Right atrium auricular region (tissue), 2 donors: ENCODE results near the gene AFM. TPM values are rescaled to one million over a fixed set of nuclear protein-coding genes. Genes with fewer than 3 reads are reported as not detected.

Experiments used
- DNase-seq: peaks from one replicate; pipeline ENCODE4 v3.0.0-alpha.2; 2019; ENCODE audit warnings: low spot score
- H3K27ac ChIP-seq, 2 donors: fragments of 200-600 bp; sonication (generic); 1 replicate in 1 of 2; 2 replicates in 1 of 2; pipeline ENCODE4 v1.5.1; 2016 to 2019
- H3K27me3 ChIP-seq, 2 donors: fragments of 200-600 bp; sonication (generic); one replicate each; pipeline versions ENCODE4 v1.5.1 to v1.6.0; 2017 to 2019
- H3K36me3 ChIP-seq: fragments of 200-600 bp; sonication (generic); one replicate; pipeline ENCODE4 v1.5.1; 2016
- H3K4me1 ChIP-seq, 2 donors: fragments of 200-600 bp; sonication (generic); one replicate each; pipeline versions ENCODE4 v1.5.1 to v1.6.0; 2017 to 2019
- H3K4me3 ChIP-seq, 2 donors: fragments of 200-600 bp; sonication (generic); 1 replicate in 1 of 2; 2 replicates in 1 of 2; pipeline ENCODE4 v1.5.1; 2017 to 2019; ENCODE audit warnings: mild to moderate bottlenecking in 1 of 2, moderate library complexity in 1 of 2
- H3K9me3 ChIP-seq, 2 donors: fragments of 200-600 bp; sonication (generic); one replicate each; pipeline ENCODE4 v1.5.1; 2019
- CTCF ChIP-seq, 2 donors: fragments of 200-600 bp; sonication (generic); IDR thresholded peaks; one replicate each; pipeline ENCODE4 v1.5.1; 2019; ENCODE audit warnings: antibody characterized with exemption in 2 of 2
- total RNA-seq, 2 donors: library from RNA; depleted of rRNA; stranded (reverse); fragments of >200 nt; gene quantifications; one replicate each; pipeline ENCODE4 v1.1.0, GENCODE V29; 2016

AFM gene
- total RNA-seq, 2 donors from 2014 or later = not detected

DNA sequence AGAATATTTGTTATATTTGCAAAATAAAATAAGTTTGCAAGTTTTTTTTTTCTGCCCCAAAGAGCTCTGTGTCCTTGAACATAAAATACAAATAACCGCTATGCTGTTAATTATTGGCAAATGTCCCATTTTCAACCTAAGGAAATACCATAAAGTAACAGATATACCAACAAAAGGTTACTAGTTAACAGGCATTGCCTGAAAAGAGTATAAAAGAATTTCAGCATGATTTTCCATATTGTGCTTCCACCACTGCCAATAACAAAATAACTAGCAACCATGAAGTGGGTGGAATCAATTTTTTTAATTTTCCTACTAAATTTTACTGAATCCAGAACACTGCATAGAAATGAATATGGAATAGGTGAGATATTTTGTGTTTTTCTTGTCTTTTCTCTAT, 45.6 kb upstream of the AFM start, which contains the start of gene AFP:
AFP (plus strand) TSS at position 238 of the 400 bp plus-strand sequence; CDS start at position 280, 42 bp downstream.
- Histone ChIP-seq H3K4me1 (no peaks in the 10 kb centered on the region), H3K4me3 (no peak within 1 kb of the TSS), H3K9me3 (no peaks in the 10 kb centered on the region), H3K27me3 (no peaks in the 10 kb centered on the region), H3K36me3 (no peaks in the 10 kb centered on the region), H3K27ac (no peak within 1 kb of the TSS)
- no peak for DNase-seq
- TF ChIP-seq CTCF (IDR thresholded peaks at IDR 0.05) = no peak

DNA sequence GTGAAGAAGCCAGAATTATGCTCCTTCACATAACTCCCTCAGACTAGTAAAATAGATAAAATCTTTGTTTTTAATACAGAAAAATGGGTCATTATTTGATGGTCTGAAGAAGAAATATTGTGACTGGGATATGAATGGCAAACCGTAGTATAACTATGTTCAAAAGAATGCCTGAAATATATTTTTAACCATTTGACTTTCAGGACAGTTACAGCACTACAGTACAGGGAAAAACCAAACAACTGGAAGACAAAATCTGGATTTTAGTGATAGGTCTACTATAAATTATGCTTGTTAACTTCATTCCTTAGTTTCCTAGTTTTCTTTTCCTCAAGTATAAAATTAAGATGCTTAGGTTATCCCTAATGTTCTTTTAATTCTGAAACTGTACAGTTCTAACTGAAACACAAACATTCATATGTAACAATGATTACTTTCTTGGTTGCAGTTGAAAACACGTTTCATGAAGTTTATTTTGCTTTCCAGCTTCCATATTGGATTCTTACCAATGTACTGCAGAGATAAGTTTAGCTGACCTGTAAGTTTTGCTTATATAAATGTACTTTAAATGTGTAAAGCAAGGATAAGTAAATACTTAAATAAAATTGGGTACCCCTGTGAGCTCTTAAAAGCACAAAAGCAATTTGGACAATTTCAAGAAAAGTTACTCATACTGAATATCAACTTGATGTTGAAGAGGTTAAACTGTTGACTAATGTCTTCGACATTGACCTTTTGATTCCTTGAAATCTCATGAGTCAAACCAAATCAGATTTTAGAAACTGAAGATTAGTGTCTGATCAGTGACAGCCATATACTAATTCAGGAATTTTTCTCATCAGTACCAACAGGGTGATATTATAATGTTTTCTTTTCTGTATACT, 44.6 kb upstream of the AFM start:
- Histone ChIP-seq H3K9me3 (no peaks in the 10 kb centered on the region), H3K4me1 (no peaks in the 10 kb centered on the region), H3K4me3 (no peak overlapping the region), H3K36me3 (no peaks in the 10 kb centered on the region), H3K27ac (no peak overlapping the region), H3K27me3 (no peaks in the 10 kb centered on the region)
- DNase-seq = no peak
- no peak for TF ChIP-seq CTCF (IDR thresholded peaks at IDR 0.05)

DNA sequence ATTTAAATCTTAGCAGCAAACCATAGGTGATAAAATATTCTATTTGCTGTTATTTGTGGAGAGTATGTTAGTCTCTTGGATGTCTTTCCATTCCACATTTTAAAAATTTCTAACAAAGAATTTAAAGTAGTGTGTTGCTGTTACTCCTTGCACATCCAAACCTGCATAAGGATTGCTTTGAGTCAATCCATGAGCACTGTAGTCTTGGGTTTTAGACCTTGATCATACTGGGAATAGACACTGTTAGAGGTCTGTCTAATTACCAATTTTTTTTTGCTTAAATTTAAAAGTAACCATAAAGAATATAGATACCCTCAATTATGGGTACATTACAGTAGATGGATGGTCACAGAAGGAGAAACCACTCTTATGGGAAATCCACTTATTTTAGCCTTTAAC, 44.0 kb upstream of the AFM start:
- no peak for DNase-seq
- no peaks in the 10 kb centered on the region for H3K27me3 ChIP-seq
- H3K36me3 ChIP-seq = no peaks in the 10 kb centered on the region
- H3K4me3 ChIP-seq = no peak overlapping the region
- no peaks in the 10 kb centered on the region for H3K4me1 ChIP-seq
- no peak for TF ChIP-seq CTCF (IDR thresholded peaks at IDR 0.05)
- H3K27ac ChIP-seq = no peak overlapping the region
- H3K9me3 ChIP-seq = no peaks in the 10 kb centered on the region

DNA sequence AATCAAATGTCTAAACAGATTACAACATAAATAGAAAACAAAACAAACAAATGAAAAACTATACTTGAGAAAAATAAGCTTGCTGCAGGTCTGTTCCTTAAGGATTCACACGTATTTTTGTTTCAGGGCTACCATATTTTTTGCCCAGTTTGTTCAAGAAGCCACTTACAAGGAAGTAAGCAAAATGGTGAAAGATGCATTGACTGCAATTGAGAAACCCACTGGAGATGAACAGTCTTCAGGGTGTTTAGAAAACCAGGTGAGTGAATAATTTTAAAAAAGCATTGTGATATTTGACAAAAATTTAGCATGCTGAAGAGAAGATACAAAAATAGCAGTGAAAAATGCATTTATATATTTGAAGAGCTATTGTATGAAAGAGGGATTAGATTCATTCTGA, 43.5 kb upstream of the AFM start:
- Histone ChIP-seq H3K4me1 (no peaks in the 10 kb centered on the region), H3K9me3 (no peaks in the 10 kb centered on the region), H3K36me3 (no peaks in the 10 kb centered on the region), H3K27ac (no peak overlapping the region), H3K27me3 (no peaks in the 10 kb centered on the region), H3K4me3 (no peak overlapping the region)
- no peak for TF ChIP-seq CTCF (IDR thresholded peaks at IDR 0.05)
- DNase-seq = no peak

DNA sequence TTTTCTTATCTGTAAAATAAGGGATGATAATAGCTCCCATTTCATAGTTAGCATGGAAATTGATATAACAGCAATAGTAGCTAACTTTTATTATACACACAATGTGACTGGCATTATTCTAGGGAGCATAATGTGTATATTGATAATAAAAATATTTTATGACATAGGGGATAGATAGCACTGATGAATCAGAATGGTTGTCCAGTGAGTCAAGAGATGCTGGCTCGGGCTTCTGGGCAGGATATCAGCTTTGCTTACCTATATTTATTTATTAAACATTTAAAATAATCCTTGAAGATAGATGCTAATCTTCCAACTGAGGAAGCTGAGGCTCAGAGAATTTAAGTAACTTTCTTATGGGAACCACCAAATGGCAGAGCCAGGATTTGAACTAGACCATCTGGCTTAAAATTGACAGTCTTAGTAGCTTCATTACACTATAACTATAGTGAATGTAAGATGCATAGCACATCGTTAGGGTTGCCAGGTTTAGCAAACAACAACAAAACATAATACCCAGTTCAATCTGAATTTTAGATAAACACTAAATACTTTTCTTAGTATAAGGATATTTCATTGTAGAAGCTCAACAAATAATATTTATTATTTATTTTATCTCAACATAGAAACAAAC, 42.8 kb upstream of the AFM start:
- Histone ChIP-seq H3K27me3 (no peaks in the 10 kb centered on the region), H3K4me3 (no peak overlapping the region), H3K36me3 (no peaks in the 10 kb centered on the region), H3K9me3 (no peaks in the 10 kb centered on the region), H3K4me1 (no peaks in the 10 kb centered on the region), H3K27ac (no peak overlapping the region)
- no peak for TF ChIP-seq CTCF (IDR thresholded peaks at IDR 0.05)
- DNase-seq = no peak
